ENCODE results near the gene ZCCHC17.

ZCCHC17 gene

GRCh38 chr1:31409946-31410858 lies 113.4 kb downstream of the ZCCHC17 start:
- TF ChIP-seq, protein P1, sequence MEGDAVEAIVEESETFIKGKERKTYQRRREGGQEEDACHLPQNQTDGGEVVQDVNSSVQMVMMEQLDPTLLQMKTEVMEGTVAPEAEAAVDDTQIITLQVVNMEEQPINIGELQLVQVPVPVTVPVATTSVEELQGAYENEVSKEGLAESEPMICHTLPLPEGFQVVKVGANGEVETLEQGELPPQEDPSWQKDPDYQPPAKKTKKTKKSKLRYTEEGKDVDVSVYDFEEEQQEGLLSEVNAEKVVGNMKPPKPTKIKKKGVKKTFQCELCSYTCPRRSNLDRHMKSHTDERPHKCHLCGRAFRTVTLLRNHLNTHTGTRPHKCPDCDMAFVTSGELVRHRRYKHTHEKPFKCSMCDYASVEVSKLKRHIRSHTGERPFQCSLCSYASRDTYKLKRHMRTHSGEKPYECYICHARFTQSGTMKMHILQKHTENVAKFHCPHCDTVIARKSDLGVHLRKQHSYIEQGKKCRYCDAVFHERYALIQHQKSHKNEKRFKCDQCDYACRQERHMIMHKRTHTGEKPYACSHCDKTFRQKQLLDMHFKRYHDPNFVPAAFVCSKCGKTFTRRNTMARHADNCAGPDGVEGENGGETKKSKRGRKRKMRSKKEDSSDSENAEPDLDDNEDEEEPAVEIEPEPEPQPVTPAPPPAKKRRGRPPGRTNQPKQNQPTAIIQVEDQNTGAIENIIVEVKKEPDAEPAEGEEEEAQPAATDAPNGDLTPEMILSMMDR (conservative IDR thresholded peaks at IDR 0.05; ENCODE audit: low read depth, low read length) = no peak
- no peak overlapping the region for H3K4me3 ChIP-seq (ENCODE audit: low read length)
- DNase-seq (ENCODE audit: low read depth) = no peak

GRCh38 chr1:31410871-31411270 lies 114.0 kb downstream of the ZCCHC17 start:
- H3K4me3 ChIP-seq (ENCODE audit: low read length) = no peak overlapping the region
- DNase-seq (ENCODE audit: low read depth) = no peak
- TF ChIP-seq, protein P1 (conservative IDR thresholded peaks at IDR 0.05; ENCODE audit: low read depth, low read length) = no peak

DNA sequence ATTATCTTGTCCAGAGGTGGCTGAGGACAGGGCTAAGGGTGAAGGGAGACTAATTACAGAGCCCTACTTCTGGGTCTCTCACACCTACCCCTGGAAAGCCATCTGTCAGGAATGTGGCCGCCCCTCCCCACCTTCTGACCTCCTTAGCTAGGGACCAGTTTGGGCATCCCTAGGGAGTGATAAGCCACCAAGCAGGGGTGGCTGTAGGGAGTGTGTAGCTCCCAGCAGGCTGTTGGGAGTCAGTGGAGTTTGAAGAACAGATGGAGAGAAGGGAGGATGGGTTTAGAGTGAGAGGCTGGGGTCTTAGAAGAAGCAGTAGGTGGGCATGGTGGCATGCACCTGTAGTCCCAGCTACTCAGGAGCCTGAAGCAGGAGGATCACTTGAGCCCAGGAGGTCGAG lies 115.4 kb downstream of the ZCCHC17 start:
- DNase-seq (ENCODE audit: low read depth) = no peak
- H3K4me3 ChIP-seq (ENCODE audit: low read length) = no peak overlapping the region
- TF ChIP-seq, protein P1 (conservative IDR thresholded peaks at IDR 0.05; ENCODE audit: low read depth, low read length) = no peak

GRCh38 chr1:31412732-31413404 lies 116.0 kb downstream of the ZCCHC17 start, which contains the start of gene SERINC2:
Gene SERINC2 (plus strand): TSS chr1:31413213. CDS start chr1:31413266, 53 bp downstream.
- peak within 1 kb of the TSS; percentile 81 for H3K4me3 ChIP-seq (ENCODE audit: low read length)
- TF ChIP-seq, protein P1 (conservative IDR thresholded peaks at IDR 0.05; ENCODE audit: low read depth, low read length) = no peak
- no peak for DNase-seq (ENCODE audit: low read depth)

DNA sequence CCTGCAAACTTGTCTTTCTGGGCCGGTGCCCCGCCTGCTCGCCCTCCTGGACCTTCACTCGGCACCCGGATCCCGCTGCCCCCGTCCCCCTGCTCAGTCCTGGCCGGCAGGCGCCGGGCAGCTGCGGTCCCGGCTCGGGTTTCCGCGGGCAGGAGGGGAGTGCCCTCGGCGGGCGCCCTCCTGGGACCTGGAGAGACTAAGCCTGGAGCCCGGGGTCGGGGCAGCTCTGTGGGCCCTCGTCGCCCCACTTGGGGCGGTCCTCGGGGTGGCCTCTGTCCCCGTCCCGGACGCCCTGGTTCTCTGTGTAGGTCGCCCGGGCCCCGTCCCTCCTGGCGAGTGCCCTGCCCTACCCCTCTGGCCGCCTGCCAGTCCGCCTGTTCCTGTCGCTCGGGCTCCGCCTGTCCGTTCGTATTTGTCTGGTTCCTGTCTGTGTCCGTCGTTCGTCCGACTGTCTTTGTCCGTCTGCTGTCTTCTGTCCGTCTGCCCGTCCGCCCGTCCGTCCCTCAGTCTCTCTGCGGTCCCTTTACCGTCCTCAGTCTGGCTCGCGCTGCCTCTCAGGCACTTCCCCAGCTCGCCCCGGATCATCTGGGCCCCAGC lies 116.7 kb downstream of the ZCCHC17 start:
- no peak for DNase-seq (ENCODE audit: low read depth)
- H3K4me3 ChIP-seq (ENCODE audit: low read length) = peak overlapping the region; percentile 81
- TF ChIP-seq, protein P1 (conservative IDR thresholded peaks at IDR 0.05; ENCODE audit: low read depth, low read length) = no peak

All from retinal pigment epithelial cell (primary cell).